SK-N-SH treated with all-trans-retinoic acid at 6 μM for 48 hours (cell line): Measurements from ENCODE around the gene FOXO3.

Experiments used
- ARNTL ChIP-seq: fragments of 450-650 bp; formaldehyde crosslinking; IDR thresholded peaks from 2 replicates; pipeline ENCODE4 v1.5.0; 2020; ENCODE audit warnings: low read depth, mild to moderate bottlenecking, moderate library complexity, borderline replicate concordance
- CREB5 ChIP-seq: fragments of 250-450 bp; sonication (Bioruptor Pico); IDR thresholded peaks from 2 replicates; pipeline ENCODE4 v1.5.1; 2020; ENCODE audit warnings: low read depth, mild to moderate bottlenecking, moderate library complexity
- CSDC2 ChIP-seq: fragments of 250-450 bp; sonication (Bioruptor Pico); IDR thresholded peaks from 2 replicates; pipeline ENCODE4 v1.5.0; 2020; ENCODE audit warnings: mild to moderate bottlenecking, moderate library complexity
- CSRNP3 ChIP-seq: fragments of 250-450 bp; sonication (Bioruptor Pico); IDR thresholded peaks from 2 replicates; pipeline ENCODE4 v1.5.1; 2021; ENCODE audit warnings: mild to moderate bottlenecking, moderate library complexity
- OSR1 ChIP-seq: fragments of 250-450 bp; sonication (Bioruptor Pico); IDR thresholded peaks from 2 replicates; pipeline ENCODE4 v1.8.0; 2022; ENCODE audit warnings: moderate library complexity, mild to moderate bottlenecking, inconsistent platforms
- PATZ1 ChIP-seq: fragments of 250-450 bp; sonication (Bioruptor Pico); IDR thresholded peaks from 2 replicates; pipeline ENCODE4 v1.8.0; 2020; ENCODE audit warnings: mild to moderate bottlenecking, moderate library complexity, borderline replicate concordance
- POU6F1 ChIP-seq: fragments of 250-450 bp; sonication (Bioruptor Pico); IDR thresholded peaks from 2 replicates; pipeline ENCODE4 v1.8.0; 2021; ENCODE audit warnings: low read depth, mild to moderate bottlenecking, moderate library complexity, borderline replicate concordance
- PPARA ChIP-seq: fragments of 250-450 bp; sonication (Bioruptor Pico); IDR thresholded peaks from 2 replicates; pipeline ENCODE4 v1.5.0; 2020; ENCODE audit warnings: mild to moderate bottlenecking, borderline replicate concordance
- TSHZ2 ChIP-seq: fragments of 250-450 bp; sonication (Bioruptor Pico); IDR thresholded peaks from 2 replicates; pipeline ENCODE4 v1.5.0; 2020; ENCODE audit warnings: mild to moderate bottlenecking, moderate library complexity
- ZFP3 ChIP-seq: fragments of 250-450 bp; sonication (Bioruptor Pico); IDR thresholded peaks from 2 replicates; pipeline ENCODE4 v1.5.0; 2020; ENCODE audit warnings: mild to moderate bottlenecking, moderate library complexity
- ZFP30 ChIP-seq: fragments of 450-650 bp; formaldehyde crosslinking; IDR thresholded peaks from 2 replicates; pipeline ENCODE4 v1.5.0; 2022; ENCODE audit warnings: mild to moderate bottlenecking, moderate library complexity
- ZNF70 ChIP-seq: fragments of 450-650 bp; formaldehyde crosslinking; IDR thresholded peaks from 2 replicates; pipeline ENCODE4 v1.5.0; 2020; ENCODE audit warnings: mild to moderate bottlenecking, moderate library complexity
- ZNF8 ChIP-seq: fragments of 450-650 bp; formaldehyde crosslinking; IDR thresholded peaks from 2 replicates; pipeline ENCODE4 v1.5.0; 2020; ENCODE audit warnings: mild to moderate bottlenecking, moderate library complexity

GRCh38 chr6:108675226-108676200 is 114.8 kb downstream of the FOXO3 start:
- no peak for TF ChIP-seq OSR1 (CRISPR knock-in tag)
- no peak for TF ChIP-seq ZFP3 (CRISPR knock-in tag)
- TF ChIP-seq TSHZ2: no peak
- TF ChIP-seq PATZ1 (CRISPR knock-in tag): no peak
- TF ChIP-seq CREB5 (CRISPR knock-in tag): no peak
- TF ChIP-seq ZNF70 (CRISPR knock-in tag): no peak
- TF ChIP-seq CSRNP3 (CRISPR knock-in tag): no peak
- TF ChIP-seq POU6F1: no peak
- TF ChIP-seq PPARA: no peak
- no peak for TF ChIP-seq ZNF8 (CRISPR knock-in tag)
- TF ChIP-seq ZFP30 (CRISPR knock-in tag): no peak
- TF ChIP-seq ARNTL (CRISPR knock-in tag): no peak
- no peak for TF ChIP-seq CSDC2
